Muscle of back (tissue), 11 donors: ENCODE measurements around the gene ERBIN. TPM values are rescaled to one million over a fixed set of nuclear protein-coding genes. Genes with fewer than 3 reads are reported as not detected.
A peak's percentile ranks its signal among the peaks of the same experiment; 100 is the strongest.
"Not testable (repeated sequence)": the region's sequence is repeated elsewhere in the genome, so short reads cannot be mapped to it uniquely, and the experiment has no call there.

Experiments used
- DNase-seq, 3 donors: peaks; one replicate each; pipeline versions ENCODE4 v3.0.0 to v3.0.0-alpha.2; 2013
- polyA plus RNA-seq, 10 donors: library from polyadenylated mRNA; unstranded; fragments of 120-200 nt; gene quantifications; one replicate each; pipeline ENCODE4 v1.2.1, GENCODE V29; 2013; ENCODE audit not compliant: insufficient read length in 10 of 10

Gene ERBIN
- polyA plus RNA-seq, 10 donors, result 37.4 to 53.0 (median 49.6) TPM

DNA sequence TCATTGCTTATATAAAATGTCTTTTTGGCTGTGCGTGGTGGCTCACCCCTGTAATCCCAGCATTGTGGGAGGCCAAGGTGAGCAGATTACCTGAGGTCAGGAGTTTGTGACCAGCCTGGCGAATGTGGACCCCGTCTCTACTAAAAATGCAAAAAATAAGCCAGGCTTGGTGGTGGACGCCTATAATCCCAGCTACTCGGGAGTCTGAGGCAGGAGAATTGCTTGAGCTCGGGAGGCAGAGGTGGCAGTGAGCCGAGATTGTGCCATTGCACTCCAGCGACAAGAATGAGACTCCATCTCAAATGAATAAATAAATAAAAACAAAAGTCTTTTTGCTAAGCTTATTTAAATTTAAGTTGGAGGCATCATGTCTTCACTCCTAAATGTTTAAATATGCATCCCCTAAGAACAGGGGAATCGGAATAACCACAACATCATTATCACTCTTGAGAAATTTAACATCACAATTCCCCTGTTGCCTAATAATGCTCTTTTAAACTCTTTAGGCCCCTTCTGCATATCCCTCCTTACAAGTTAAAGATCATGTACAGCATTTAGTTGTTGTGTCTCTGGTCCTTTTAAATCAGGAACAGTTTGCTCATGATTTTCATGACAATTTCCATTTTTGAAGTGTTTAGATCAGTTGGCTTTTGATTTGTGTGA is 72.8 kb downstream of the ERBIN start:
- DNase-seq, result no peak

GRCh38 chr5:66001952-66002351 is 75.6 kb downstream of the ERBIN start:
- no peak for DNase-seq

DNA sequence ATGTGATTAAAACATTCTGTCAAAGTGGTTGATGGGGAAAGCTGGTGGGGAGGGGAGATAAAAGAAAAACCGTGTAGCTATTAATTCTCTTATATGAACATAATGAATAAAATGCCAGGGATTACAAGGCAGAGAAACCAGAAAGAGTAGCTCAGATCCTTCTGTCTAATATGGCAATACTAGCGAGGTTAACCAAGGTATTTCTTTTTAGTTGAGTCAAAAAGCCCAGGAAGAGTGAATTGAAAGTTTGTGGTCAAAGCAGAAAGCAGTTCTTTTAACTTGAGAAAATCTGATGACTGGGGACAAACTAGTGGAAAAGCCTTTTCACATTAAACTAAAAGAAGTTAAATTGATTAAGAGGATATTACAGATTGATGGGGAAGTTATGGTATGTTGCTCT is 76.0 kb downstream of the ERBIN start:
- DNase-seq, result no peak

- no peak for DNase-seq
These were observed 77.8 kb downstream of the ERBIN start for GRCh38 chr5:66004216-66004615.

- no peak for DNase-seq
These were observed 82.9 kb downstream of the ERBIN start for GRCh38 chr5:66009277-66009676.

DNA sequence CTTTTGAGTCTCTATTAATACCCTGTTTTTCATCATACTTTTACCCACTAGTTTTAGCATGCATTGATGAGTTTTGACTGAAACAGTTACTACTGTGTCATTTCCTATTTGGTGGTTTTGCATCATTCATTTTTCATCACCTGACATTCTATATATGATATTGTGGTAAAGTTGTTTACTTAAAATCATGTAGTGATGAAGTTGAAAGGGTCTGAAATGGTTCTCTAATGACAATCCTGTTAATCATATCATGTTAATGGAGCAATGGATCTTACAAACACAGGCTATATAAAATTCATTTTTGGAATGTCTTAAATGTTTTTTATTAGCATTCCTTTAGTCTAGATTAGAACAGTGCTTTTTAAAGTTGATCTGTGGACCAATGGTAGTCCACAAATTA is 84.1 kb downstream of the ERBIN start:
- no peak for DNase-seq

DNA sequence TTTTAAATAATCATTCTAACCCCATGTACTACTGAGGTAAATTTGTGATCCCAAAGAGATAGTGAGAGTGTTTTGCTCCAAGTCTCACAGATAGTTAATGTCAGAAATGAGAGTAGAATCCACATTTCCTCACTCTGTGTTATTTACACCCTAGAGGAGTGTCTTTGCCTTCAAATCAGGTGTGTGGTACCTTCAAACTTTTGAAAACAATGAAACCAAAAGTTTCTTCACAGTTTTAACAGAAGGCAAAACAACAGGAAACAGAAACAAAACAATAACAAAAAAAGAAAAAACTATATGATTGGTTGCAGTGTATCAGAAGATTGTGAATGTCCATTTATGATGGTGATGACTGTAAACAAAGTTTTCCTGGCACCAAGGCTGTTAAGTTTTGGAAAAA is 85.9 kb downstream of the ERBIN start:
- no peak for DNase-seq

- DNase-seq, result peak; percentile 20 to 64 (median 51)
These were observed 87.0 kb downstream of the ERBIN start for GRCh38 chr5:66013397-66013796.

DNA sequence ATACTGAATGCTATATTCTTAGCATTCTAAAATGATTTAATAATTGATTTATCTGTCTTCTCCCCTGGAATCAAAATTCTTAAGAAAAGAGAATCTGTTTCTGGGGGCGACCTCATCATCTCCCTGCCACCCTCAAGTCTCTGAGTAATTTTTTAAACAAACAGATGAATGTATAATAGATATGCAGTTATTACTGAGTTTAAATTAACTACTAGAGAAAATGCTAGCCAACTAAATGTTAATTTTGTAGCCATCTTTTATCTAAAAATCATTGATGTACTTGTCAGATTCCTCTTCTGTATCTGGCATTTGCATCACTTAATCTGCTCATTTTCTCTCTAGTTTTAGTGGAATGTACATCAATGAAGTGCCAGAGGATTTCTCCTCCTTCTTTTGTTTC is 87.5 kb downstream of the ERBIN start:
- no peak for DNase-seq

DNA sequence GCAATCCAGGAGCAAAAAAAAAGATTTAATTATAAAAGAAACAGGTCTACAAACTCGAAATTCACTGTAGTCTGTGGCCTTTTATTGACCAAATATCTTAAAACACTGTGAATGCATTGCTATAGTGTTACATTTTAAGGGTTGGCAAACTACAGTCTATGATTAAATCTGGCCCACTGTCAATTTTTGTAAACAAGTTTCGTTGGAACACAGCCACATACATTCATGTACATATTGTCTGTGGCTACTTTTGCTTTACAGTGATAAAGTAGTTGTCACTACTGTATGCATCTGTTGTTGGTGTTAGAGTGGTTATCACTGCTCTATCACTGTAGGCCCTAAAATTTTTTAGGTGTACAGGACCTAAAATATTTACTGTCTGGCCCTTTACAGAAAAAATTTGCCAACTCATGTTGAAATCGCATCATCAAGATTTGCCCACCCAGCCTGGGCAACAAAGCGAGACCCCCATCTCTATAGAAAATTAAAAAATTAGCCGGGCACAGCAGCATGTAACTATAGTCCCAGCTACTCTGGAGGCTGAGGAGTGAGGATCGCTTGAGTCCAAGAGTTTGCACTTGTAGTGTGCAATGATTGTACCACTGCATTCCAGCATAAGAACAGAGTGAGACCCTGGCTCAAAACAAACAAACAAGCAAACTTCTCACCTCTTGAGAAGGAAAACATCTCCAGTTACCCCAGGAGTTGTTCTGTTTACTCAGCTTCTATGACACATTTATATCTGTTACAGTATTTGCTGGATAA is 89.0 kb downstream of the ERBIN start:
- DNase-seq, result peak in 1 of 3 donors; percentile 10

- DNase-seq, result no peak
These were observed 95.2 kb downstream of the ERBIN start for GRCh38 chr5:66021585-66021984.

GRCh38 chr5:66039296-66039695 is 112.9 kb downstream of the ERBIN start:
- no peak for DNase-seq

GRCh38 chr5:66039701-66040100 is 113.3 kb downstream of the ERBIN start:
- no peak for DNase-seq

DNA sequence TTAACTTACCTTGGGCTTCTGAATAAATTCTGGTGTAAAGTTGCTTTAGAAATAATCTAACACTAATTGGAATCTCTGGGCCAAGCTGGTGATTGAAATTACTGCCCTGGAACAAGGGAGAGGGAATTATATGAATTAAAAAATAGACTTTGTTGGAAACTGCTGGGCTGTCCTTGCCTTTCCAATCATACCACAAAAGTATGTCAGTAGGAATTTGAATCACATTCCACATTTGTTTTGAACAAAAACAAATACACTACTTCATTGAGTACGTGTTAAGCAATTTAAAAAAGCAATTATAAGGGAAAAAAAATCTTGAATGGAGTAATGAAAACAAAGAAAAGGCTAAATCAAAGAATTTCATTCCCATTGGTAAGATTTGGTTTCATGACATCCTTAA is 115.3 kb downstream of the ERBIN start:
- DNase-seq, result no peak

- no peak for DNase-seq
These were observed 130.9 kb downstream of the ERBIN start for GRCh38 chr5:66057239-66057638.

DNA sequence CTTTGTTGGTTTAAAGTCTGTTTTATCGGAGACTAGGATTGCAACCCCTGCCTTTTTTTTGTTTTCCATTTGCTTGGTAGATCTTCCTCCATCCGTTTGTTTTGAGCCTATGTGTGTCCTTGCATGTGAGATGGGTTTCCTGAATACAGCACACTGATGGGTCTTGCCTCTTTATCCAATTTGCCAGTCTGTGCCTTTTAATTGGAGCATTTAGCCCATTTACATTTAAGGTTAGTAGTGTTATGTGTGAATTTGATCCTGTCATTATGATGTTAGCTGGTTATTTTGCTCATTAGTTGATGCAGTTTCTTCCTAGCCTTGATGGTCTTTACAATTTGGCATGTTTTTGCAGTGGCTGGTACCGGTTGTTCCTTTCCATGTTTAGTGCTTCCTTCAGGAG is 134.9 kb downstream of the ERBIN start:
- DNase-seq, result not testable (repeated sequence)

GRCh38 chr5:66063061-66063460 is 136.7 kb downstream of the ERBIN start:
- DNase-seq, result not testable (repeated sequence)

DNA sequence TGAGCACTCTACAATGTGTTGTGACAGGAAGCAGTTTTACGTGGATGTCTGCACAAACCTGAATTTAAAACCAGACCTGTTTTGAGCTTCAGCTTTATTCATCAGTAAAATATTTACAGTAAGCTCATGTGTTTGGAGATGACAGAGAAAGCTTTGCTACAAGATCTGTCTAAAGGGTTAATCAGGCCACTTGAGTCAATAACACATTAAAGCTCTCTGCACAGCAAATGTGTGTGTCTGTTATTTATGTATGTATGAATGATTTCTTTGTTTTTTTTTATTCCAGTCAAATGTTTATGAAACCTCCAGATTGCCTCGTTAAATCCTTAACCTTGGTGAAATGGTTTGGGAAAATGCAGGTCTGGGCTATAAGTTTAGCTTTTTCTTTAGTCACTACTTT is 140.5 kb downstream of the ERBIN start:
- DNase-seq, result no peak

- no peak for DNase-seq
These were observed 145.7 kb downstream of the ERBIN start for GRCh38 chr5:66072031-66072430.

DNA sequence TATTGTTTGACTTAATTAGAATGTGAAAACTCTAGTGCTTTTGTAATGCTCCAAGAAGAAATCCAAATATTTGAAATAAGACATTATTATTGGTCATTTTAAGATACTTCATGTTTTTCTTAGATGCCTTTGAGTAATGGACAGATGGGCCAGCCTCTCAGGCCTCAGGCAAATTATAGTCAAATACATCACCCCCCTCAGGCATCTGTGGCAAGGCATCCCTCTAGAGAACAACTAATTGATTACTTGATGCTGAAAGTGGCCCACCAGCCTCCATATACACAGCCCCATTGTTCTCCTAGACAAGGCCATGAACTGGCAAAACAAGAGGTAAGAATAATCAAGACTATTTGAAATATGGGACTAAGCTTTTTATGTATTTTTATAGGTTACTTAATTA is 148.5 kb downstream of the ERBIN start:
- DNase-seq, result no peak

- no peak for DNase-seq
These were observed 154.3 kb downstream of the ERBIN start for GRCh38 chr5:66080664-66081063.

DNA sequence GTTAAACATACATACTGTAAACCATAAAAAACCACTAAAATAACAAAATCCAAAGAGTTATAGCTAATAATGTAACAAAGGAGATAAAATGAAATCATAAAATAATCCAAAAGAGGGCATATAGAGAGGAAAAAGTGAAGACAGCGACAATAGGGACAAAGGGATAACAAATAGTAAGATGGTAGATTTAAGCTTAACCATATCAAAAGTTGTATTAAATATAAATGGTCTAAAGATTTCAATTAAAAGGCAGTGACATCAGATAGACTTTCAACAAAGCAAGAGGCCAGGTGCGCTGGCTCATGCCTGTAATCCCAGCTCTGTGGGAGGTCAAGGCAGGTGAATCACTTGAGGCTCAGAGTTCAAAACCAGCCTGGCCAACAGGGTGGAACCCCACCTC is 163.0 kb downstream of the ERBIN start:
- no peak for DNase-seq

DNA sequence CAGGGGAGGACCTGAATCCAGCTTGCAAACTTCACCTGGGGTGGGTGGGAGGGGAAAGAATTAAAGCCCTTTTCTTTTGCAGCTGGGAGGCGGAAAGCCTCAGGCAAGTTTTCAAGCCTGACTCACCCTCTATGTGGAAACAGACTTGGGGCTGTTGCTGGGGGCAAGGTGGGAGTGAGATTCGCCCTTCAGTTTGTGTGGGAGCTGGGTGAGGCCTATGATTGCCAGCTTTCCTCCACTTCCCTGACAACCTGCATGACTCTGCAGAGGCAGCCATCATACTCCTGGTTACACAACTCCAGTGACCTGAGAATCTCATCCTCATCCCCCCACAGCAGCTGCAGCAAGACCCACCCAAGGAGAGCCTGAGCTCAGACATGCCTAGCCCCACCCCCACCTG is 174.5 kb downstream of the ERBIN start:
- DNase-seq, result no peak

- DNase-seq, result peak in 1 of 3 donors; percentile 12
These were observed 186.8 kb downstream of the ERBIN start for GRCh38 chr5:66113160-66113559.
